Measurements from ENCODE around the gene SEMA4D.

SEMA4D gene

DNA sequence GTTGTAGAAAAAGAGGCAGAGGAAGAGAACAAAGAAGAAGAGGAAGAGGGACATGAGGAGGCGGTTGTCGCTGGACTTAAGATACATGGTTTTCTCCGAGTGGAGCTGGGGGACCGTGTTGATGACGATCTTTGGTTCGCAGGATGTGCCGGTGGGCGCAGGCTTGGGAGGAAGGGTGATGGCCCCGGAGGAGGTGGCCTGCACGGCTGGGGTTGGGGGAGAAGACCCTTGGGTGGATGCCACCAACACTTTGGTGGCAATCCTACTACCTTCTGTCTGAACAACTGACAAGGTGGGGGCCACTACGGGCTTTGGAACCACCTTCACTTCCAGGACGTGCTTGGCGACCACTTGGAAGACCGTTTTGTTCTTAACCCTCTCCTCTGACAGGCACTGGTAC is 118.9 kb downstream of the SEMA4D start:
- Histone ChIP-seq H4K20me1 (ENCODE audit: insufficient read depth, low read length) (no peaks in the 10 kb centered on the region), H3K9me3 (ENCODE audit: low read length) (no peaks in the 10 kb centered on the region), H2AFZ (ENCODE audit: low read length) (no peak overlapping the region), H3K9me2 (ENCODE audit: low read depth, low read length) (no peaks in the 10 kb centered on the region), H3K27me3 (ENCODE audit: insufficient read depth, low read length) (peaks cover 6% of the 10 kb centered on the region; the same call in 1 of the 2 replicates), H3K79me2 (ENCODE audit: insufficient read depth, low read length) (no peaks in the 10 kb centered on the region), H3K36me3 (ENCODE audit: insufficient read depth, low read length) (no peaks in the 10 kb centered on the region), H3F3A (ENCODE audit: insufficient read depth, low read length) (no peaks in the 10 kb centered on the region), H3K4me3 (ENCODE audit: low read depth, low read length, poor library complexity, severe bottlenecking) (no peak overlapping the region), H3K4me2 (ENCODE audit: low read length) (no peak overlapping the region), H3K4me1 (ENCODE audit: insufficient read depth, low read length, severe bottlenecking) (no peaks in the 10 kb centered on the region), H3K9ac (ENCODE audit: low read length) (no peak overlapping the region), H3K27ac (ENCODE audit: low read depth, low read length, poor library complexity, severe bottlenecking) (no peak overlapping the region)
- no peak for TF ChIP-seq EZH2 (IDR thresholded peaks at IDR 0.05; ENCODE audit: borderline replicate concordance, low read length)
- TF ChIP-seq, protein P1, sequence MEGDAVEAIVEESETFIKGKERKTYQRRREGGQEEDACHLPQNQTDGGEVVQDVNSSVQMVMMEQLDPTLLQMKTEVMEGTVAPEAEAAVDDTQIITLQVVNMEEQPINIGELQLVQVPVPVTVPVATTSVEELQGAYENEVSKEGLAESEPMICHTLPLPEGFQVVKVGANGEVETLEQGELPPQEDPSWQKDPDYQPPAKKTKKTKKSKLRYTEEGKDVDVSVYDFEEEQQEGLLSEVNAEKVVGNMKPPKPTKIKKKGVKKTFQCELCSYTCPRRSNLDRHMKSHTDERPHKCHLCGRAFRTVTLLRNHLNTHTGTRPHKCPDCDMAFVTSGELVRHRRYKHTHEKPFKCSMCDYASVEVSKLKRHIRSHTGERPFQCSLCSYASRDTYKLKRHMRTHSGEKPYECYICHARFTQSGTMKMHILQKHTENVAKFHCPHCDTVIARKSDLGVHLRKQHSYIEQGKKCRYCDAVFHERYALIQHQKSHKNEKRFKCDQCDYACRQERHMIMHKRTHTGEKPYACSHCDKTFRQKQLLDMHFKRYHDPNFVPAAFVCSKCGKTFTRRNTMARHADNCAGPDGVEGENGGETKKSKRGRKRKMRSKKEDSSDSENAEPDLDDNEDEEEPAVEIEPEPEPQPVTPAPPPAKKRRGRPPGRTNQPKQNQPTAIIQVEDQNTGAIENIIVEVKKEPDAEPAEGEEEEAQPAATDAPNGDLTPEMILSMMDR (IDR thresholded peaks at IDR 0.05; ENCODE audit: low read length) = no peak

DNA sequence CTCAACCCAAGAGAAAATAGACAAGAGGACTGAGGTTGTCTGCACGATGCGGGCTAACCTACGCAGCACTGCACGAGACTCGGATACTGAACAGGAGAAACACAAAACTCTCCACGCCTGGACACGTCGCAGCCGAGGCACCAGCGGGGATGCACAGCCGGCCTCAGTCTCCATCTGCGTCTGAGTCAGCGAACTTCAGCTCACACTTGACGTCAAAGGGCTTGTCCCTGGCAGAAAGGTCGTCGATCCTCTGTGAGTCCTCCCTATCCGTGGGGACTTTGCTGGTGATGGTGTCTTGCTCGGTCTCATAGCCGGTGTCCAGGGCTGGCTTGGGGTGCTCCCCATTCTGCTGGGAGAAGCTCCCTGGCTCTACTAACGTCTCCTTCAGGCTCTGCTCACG is 119.4 kb downstream of the SEMA4D start:
- no peak overlapping the region for H3K27ac ChIP-seq (ENCODE audit: low read depth, low read length, poor library complexity, severe bottlenecking)
- no peaks in the 10 kb centered on the region for H3K9me2 ChIP-seq (ENCODE audit: low read depth, low read length)
- no peak overlapping the region for H3K9ac ChIP-seq (ENCODE audit: low read length)
- no peaks in the 10 kb centered on the region for H3K9me3 ChIP-seq (ENCODE audit: low read length)
- no peaks in the 10 kb centered on the region for H3K36me3 ChIP-seq (ENCODE audit: insufficient read depth, low read length)
- H4K20me1 ChIP-seq (ENCODE audit: insufficient read depth, low read length) = no peaks in the 10 kb centered on the region
- H3F3A ChIP-seq (ENCODE audit: insufficient read depth, low read length) = no peaks in the 10 kb centered on the region
- H3K4me3 ChIP-seq (ENCODE audit: low read depth, low read length, poor library complexity, severe bottlenecking) = no peak overlapping the region
- no peak for TF ChIP-seq EZH2 (IDR thresholded peaks at IDR 0.05; ENCODE audit: borderline replicate concordance, low read length)
- TF ChIP-seq, protein P1 (IDR thresholded peaks at IDR 0.05; ENCODE audit: low read length) = no peak
- H3K79me2 ChIP-seq (ENCODE audit: insufficient read depth, low read length) = no peaks in the 10 kb centered on the region
- H3K27me3 ChIP-seq (ENCODE audit: insufficient read depth, low read length) = peaks cover 6% of the 10 kb centered on the region; the same call in 1 of the 2 replicates
- H2AFZ ChIP-seq (ENCODE audit: low read length) = no peak overlapping the region
- H3K4me2 ChIP-seq (ENCODE audit: low read length) = no peak overlapping the region
- H3K4me1 ChIP-seq (ENCODE audit: insufficient read depth, low read length, severe bottlenecking) = no peaks in the 10 kb centered on the region

DNA sequence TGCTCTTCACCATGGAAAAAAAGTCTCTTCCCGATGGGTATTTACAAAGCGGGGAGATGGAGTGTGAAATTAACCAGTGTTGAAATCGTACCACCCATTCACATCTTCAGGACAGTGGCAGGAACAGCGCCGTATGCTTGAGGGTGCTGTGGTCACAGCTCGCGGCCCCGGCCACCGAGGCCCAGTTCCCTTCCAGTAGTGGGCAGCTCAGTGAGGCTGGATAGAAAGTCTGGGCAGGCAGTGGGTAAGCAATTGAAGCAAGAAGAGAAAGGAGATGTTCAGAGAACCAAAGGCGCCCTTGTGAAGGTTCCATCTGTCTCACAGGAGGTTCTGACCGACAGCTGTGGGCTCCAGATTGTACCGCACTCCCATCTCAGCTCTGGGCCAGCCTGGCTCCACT is 120.5 kb downstream of the SEMA4D start:
- H3K27ac ChIP-seq (ENCODE audit: low read depth, low read length, poor library complexity, severe bottlenecking) = no peak overlapping the region
- no peak overlapping the region for H3K9ac ChIP-seq (ENCODE audit: low read length)
- H3K4me1 ChIP-seq (ENCODE audit: insufficient read depth, low read length, severe bottlenecking) = no peaks in the 10 kb centered on the region
- TF ChIP-seq, protein P1 (IDR thresholded peaks at IDR 0.05; ENCODE audit: low read length) = no peak
- no peak for TF ChIP-seq EZH2 (IDR thresholded peaks at IDR 0.05; ENCODE audit: borderline replicate concordance, low read length)
- no peak overlapping the region for H2AFZ ChIP-seq (ENCODE audit: low read length)
- H3K9me3 ChIP-seq (ENCODE audit: low read length) = no peaks in the 10 kb centered on the region
- peaks cover 6% of the 10 kb centered on the region; the same call in 1 of the 2 replicates for H3K27me3 ChIP-seq (ENCODE audit: insufficient read depth, low read length)
- H3F3A ChIP-seq (ENCODE audit: insufficient read depth, low read length) = no peaks in the 10 kb centered on the region
- H3K36me3 ChIP-seq (ENCODE audit: insufficient read depth, low read length) = no peaks in the 10 kb centered on the region
- no peak overlapping the region for H3K4me2 ChIP-seq (ENCODE audit: low read length)
- no peak overlapping the region for H3K4me3 ChIP-seq (ENCODE audit: low read depth, low read length, poor library complexity, severe bottlenecking)
- no peaks in the 10 kb centered on the region for H3K9me2 ChIP-seq (ENCODE audit: low read depth, low read length)
- H3K79me2 ChIP-seq (ENCODE audit: insufficient read depth, low read length) = no peaks in the 10 kb centered on the region
- H4K20me1 ChIP-seq (ENCODE audit: insufficient read depth, low read length) = no peaks in the 10 kb centered on the region

All from OCI-LY1 (cell line).